Measurements from ENCODE around the gene GNB3.

GNB3 gene

DNA sequence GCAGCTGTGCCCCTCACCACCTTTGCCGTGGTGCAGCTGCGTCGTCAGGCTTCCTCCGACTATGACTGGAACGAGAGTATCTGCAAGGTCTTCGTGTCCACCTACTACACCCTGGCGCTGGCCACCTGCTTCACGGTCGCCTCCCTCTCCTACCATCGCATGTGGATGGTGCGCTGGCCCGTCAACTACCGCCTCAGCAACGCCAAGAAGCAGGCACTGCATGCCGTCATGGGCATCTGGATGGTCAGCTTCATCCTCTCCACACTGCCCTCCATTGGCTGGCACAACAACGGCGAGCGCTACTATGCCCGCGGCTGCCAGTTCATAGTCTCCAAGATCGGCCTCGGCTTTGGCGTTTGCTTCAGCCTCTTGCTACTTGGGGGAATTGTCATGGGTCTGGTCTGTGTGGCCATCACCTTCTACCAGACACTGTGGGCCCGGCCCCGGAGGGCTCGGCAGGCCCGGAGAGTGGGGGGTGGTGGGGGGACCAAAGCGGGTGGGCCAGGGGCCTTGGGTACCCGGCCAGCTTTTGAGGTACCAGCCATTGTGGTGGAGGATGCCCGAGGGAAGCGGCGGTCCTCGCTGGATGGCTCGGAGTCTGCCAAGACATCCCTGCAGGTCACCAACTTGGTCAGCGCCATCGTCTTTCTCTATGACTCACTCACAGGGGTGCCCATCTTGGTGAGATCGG, 16.5 kb upstream of the GNB3 start:
- DNase-seq, result no peak

DNA sequence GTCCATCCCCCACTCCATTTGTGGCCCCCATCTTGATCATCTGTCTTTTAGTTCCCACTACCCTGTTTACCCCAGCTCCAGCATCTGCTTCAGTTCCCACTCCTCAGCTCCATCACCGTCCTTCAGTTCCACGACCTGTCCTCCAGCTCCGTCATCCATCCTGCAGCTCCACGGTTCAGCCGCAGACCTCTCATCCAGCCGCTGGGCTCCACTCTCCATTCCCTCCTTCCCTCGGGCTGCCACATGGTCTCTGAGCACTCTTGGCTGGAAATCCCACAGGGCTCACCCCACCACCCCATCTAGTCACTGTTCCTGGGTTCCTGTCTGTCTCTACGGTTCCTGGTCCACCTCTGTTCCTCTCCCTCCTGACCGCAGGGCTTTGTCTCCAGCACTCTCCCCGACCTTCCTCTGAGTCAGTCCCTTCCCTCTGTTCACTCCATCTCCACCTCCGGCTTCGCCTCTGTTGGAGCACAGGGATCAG, 15.8 kb upstream of the GNB3 start:
- DNase-seq, result peak; percentile 45

DNA sequence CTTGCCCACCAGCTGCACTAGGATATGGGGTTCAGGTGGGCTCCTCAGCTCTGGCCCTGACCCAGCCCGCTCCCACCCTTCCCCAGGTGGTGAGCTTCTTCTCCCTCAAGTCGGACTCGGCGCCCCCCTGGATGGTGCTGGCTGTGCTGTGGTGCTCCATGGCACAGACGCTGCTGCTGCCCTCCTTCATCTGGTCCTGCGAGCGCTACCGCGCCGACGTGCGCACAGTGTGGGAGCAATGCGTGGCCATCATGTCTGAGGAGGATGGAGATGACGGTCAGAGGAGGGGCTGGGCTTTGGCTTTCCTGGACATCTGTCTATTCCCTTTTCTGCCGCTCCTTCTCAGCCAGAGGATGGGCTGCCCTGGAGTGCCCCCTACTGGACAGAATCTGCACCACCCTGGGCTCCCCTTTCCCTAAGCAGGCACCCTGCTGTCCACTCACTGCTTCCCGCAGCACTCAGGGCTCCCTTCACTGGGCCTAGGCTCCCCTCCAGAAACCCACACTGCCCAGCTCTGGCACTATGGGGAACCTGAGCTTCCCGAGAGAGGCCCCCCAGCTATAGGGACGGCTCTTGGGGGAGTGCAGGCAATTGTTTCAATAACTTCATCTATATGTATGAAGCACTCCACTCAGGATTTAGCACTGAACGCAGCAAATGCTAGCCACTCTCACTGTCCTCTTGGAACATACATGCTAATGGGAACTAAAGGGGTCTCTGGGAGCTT, 15.2 kb upstream of the GNB3 start:
- DNase-seq, result peak; percentile 85

DNA sequence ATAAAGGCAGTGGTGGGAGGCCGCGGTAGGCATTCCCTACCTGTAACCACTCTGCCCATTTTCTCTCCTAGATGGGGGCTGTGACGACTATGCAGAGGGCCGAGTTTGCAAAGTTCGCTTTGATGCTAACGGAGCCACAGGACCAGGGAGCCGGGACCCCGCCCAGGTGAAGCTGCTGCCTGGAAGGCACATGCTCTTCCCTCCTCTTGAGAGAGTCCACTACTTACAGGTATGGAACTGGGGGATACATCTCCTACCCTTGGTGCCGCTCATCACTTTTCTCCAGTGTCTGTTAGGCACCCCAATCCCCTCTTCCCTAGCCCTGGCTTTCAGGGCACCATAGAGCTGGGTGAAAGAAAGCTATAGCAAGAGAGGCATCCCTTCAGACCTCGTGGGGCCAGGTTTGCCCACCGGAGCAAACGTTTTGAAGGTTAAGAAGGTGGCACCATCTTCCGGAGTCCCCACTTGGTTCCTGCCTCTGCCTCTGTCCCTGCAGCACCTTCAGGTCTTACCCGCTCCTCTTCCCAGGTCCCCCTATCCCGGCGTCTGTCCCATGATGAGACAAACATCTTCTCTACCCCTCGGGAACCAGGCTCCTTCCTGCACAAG, 14.5 kb upstream of the GNB3 start:
- DNase-seq, result no peak

DNA sequence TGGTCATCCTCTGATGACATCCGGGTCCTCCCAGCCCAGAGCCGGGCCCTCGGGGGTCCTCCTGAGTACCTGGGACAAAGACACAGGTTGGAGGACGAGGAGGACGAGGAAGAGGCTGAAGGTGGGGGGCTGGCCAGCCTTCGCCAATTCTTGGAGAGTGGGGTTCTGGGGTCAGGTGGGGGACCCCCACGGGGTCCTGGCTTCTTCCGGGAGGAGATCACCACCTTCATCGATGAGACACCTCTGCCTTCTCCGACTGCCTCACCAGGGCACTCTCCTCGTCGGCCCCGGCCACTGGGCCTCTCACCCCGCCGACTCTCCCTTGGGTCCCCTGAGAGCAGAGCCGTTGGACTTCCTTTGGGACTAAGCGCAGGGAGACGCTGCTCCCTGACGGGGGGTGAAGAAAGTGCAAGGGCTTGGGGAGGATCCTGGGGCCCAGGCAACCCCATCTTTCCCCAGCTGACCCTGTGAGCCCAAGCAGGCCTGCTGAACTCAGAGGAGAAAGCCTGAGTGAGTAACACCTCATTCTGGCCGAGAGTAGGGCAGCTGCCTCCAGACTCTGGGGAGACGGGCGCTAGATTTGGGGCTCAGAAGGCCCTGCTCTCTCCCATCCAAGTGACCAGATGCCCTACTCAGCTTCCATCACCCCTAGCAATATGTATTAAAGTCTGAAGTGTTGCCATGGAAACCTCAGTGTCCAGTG, 13.8 kb upstream of the GNB3 start:
- no peak for DNase-seq

DNA sequence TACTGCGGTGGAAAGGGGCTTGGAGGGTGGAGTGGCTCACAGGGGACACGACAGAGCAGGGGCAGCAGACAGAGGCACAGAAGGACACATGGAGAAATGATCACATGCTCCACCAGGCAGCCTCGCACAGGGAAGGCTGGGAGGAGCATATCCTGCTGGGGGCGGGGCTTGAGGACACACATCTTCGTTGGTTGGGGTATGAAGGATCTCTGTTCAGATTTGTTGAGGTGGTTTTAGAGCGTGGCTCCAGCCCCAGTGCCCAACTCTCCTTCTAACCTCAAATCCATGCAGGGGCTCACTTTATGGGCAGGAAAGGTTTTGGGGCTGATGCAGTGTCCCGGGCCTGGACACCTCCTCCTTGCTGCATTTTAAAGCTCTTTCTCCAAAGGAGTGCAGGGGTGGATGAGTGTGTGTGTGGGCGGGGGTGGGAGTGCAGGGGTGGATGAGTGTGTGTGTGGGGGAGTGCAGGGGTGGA, 13.3 kb upstream of the GNB3 start:
- DNase-seq, result peak; percentile 86

DNA sequence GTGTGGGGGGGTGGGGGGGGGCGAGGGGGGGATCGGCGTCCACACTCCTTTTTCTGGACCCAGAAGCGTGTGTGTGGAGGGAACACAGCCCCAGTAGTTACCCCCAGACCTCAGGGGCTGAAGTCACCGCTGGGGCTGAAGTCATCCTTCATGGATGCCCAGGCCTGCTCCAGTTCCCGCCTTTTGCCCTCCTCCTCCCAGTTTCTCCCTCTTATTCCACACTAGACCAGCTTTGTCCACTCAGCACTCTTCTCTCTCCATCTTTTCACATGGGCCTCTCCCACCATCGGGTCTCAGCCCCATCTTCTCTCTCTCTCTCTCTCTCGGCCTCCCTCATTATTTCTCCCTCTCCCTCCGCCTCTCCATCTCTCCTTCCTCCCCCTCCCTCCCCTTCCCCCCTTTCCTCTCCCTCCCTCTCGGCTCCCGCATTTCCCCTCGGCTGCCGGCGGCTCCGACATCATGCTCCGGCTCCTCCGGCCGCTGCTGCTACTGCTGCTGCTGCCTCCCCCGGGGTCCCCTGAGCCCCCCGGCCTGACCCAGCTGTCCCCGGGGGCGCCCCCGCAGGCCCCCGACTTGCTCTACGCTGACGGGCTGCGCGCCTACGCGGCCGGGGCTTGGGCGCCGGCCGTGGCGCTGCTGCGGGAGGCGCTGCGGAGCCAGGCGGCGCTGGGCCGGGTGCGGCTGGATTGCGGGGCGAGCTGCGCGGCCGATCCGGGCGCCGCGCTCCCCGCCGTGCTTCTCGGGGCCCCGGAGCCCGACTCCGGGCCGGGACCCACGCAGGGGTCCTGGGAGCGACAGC, 12.5 kb upstream of the GNB3 start, which contains the start of gene P3H3:
Gene P3H3, plus strand, starts transcription at position 426 of the 799 bp plus-strand sequence. Its CDS starts 34 bp downstream, at position 460.
- peak; percentile 54 for DNase-seq

DNA sequence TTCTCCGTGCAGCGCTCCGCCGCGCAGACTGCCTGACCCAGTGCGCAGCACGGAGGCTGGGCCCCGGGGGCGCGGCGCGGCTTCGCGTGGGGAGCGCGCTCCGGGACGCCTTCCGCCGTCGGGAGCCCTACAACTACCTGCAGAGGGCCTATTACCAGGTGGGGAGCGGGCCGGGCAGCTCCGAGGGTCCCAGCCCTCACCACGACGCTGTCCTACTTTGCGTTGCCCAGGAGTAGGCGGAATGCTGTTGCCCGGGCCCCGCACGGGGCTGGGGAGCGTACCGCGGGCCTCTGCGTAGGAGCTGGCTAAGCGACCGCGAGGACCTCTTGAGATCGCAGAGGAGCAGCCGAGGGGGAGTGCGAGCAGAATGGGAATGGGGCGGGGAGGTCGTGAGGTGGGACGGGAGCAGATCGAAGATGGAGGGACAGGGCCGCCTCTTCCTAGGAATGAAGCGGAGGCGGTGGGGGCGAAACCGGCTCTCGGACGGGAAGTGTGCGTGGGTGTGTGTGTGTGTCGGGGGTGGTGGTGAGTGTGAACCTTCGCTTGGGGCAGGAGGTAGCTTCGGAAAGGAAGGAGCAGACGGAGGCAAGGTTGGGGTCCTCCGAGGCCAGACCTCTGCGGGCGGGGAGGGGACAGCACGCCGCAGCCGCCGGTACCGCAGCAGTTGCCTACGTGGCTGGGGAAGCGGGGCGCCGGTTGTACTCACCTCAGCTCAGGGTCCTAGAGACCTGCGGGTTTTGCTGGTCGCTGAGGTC, 11.8 kb upstream of the GNB3 start:
- DNase-seq, result peak; percentile 57

DNA sequence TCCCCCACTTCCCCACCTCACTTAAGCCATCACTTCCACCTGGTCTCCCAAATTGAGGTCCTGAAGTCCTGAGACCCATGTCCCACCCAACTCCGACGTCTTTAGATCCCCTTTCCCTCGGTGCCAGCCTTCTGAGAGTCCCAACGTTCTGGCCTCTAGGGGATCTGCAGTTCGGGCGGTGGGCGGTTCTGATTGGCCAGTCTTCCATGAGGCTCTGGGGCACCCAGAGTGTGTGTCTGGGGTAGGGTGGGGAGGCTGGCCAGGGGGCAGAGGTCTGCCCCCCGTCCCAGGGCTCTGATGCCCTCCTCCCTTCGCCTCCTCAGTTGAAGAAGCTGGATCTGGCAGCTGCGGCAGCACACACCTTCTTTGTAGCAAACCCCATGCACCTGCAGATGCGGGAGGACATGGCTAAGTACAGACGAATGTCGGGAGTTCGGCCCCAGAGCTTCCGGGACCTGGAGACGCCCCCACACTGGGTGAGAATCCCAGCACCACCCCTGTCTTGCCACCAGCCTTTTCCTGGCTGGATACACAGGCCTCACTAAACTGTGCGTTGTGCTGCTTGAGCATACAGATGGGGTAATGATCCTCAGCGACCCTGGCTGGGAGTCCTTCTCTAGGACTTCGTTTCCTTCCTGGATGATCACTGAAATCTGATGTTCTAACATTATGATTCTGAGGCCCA, 11.0 kb upstream of the GNB3 start:
- no peak for DNase-seq

DNA sequence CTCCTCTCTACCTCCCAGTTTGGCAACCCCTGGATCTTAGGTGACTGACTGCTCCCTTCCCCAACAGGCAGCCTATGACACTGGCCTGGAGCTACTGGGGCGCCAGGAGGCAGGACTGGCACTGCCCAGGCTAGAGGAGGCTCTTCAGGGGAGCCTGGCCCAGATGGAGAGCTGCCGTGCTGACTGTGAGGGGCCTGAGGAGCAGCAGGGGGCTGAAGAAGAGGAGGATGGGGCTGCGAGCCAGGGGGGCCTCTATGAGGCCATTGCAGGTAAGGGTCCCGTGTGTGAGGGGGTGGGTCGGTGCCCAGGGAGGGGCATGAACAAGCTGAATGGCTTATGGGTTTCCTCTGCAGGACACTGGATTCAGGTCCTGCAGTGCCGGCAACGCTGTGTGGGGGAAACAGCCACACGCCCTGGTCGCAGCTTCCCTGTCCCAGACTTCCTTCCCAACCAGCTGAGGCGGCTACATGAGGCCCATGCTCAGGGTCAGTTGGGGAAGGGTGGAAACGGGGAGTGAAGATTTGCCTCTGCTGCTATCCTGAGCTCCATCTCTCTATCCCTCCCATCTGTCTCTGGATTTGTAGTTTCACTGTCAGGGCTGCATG, 10.3 kb upstream of the GNB3 start:
- DNase-seq, result no peak

DNA sequence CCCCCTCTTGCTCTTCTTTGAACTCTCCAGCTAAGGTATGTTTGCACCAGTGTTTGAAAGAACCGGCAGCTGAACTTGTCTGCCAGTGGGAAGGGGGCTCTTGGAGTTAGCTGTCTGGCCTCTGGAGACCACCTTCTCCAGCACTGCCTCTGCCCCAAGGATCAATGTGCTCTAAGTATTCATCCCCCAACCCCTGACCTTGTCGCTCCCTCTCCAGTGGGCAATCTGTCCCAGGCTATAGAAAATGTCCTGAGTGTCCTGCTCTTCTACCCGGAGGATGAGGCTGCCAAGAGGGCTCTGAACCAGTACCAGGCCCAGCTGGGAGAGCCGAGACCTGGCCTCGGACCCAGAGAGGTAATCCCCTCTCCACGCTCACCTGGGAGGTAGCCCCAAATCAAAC, 9.7 kb upstream of the GNB3 start:
- DNase-seq, result no peak

DNA sequence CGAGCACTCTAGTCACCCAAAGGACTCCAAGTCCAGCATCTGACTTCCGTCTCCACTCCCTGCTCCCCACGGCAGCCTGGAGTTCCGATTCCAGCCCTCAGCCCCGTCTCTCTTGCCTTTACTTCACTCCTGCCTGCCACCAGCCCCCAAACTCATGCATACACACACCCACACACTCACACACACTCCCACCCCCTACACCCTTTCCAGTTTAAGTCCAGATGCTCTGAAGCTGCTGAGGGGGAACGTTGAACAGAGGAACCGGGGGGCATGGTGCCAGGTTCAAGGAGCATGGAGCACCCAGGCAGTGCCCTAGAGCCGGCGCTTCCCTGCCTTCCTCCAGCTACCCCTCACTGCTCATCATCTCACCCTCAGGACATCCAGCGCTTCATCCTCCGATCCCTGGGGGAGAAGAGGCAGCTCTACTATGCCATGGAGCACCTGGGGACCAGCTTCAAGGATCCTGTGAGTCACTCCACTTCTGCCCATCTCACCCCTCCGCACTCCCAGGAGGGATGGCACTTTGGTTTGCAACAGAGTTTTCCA, 9.2 kb upstream of the GNB3 start:
- no peak for DNase-seq

DNA sequence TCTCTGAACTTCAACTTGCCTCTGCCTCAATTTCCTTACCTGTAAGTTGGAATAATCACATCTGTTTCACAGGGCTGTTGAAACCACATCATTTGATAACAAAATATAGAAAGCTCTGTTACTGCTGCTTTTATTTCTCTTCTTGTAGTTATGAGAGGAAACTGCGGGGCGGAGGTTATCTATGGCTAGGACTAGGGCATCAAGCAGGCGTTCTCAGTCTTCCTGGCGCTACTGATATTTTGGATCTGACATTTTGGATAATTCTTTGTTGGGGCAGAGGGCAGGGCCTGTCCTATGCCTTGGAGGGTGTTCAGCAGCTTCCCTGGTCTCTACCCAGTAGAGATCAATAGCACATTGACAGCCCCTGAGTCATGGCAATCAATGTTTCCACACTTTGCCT, 8.6 kb upstream of the GNB3 start:
- DNase-seq, result no peak

DNA sequence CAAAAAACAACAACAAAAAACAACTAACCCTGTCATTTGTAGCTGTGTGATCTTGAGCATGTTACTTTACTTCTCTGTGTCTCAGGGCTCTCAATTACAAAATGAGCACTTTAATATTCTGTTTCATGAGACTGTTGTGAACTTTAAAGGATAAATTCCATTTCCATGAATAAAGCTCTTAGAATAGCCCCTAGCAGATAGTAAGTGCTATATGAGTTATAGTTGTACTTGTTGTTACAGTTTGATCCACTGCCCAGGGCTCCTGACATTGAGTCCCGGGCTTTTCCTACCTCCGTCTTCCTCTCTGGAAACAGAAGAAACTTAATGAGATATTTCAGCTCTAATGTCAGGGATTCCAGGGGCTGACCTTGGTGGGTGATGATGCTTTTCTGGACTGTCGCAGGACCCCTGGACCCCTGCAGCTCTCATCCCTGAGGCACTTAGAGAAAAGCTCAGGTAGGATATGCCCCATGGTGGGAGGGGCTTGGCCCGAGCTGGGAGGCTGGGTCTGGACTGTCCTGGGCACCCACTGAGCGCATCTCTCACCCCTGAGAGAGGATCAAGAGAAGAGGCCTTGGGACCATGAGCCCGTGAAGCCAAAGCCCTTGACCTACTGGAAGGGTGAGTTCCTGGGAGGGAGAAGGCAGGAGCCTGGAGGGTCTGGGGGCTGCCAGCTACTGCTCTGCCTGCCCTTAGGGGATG, 7.4 kb upstream of the GNB3 start:
- DNase-seq, result no peak

DNA sequence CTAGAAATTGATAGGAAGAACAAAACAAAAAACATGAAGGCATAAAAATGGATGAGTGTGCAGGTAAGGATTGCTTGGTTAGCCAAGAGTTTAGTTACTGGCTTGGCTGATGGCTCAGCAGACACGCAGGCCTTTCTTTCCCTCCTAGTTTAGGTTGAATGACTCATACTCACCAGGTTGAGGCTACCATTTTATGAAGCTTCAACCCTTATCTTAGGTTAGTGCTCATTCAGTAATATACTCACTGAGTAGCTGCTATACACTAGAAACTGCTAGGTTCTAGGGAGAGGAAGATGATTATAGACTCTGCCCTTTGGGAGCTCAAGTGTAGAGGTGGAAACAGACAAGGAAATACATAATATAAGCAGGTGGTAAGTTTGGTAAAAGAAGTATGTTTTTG, 6.5 kb upstream of the GNB3 start:
- DNase-seq, result no peak

DNA sequence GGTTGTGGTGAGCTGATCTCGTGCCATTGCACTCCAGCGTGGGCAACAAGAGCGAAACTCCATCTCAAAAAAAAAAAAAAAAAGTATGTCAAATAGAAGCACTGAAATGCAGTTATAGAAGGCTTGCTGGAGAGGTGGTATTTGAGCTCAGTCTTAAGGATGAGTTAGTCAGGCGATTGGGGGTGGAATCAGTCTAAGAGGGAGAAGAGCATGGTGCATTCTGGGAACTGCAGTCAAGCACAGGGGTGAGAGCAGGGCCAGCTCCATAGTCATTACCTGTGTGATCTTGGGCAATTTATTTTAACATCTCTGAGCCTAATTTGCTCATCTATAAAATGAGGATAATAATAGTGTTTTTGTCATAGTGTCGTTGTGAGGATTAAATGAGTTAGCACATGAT, 5.9 kb upstream of the GNB3 start:
- no peak for DNase-seq

DNA sequence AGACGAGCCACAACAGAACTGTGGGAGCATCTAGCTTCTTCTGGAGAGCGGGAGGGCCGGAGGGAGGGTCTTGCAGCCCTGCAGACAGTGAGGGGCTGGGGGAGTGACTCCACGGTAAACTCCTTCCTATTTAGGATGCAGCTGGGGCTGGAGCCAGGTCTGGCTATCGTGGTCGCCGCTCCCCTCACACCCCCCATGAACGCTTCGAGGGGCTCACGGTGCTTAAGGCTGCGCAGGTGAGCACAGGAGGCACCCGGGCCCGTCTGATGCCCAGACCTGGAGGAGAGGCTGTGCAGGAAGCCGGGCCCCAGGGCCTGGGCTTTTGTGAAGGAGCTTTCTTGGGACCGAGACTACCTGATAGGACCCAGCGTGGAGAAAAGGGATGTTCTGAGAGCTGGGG, 3.9 kb upstream of the GNB3 start:
- DNase-seq, result no peak

DNA sequence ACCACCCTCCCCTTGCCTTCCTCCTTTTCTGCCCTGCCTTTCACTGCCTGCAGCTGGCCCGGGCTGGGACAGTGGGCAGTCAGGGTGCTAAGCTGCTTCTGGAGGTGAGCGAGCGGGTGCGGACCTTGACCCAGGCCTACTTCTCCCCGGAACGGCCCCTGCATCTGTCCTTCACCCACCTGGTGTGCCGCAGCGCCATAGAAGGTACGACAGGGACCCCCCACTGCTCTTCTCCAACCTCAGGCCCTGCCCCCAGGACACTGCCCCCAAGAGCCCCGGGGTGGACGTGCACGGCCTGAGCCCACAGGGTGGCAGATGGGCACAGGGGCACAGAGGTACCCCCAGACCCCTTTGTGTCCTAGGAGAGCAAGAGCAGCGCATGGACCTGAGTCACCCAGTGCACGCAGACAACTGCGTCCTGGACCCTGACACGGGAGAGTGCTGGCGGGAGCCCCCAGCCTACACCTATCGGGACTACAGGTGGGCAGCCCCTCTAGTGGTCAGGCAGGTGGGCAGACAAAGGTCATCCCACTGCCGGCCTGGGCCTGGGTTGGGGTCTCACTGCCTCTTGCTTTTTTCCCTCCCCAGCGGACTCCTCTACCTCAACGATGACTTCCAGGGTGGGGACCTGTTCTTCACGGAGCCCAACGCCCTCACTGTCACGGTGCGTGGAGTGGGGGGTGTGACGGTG, 3.2 kb upstream of the GNB3 start:
- DNase-seq, result no peak

DNA sequence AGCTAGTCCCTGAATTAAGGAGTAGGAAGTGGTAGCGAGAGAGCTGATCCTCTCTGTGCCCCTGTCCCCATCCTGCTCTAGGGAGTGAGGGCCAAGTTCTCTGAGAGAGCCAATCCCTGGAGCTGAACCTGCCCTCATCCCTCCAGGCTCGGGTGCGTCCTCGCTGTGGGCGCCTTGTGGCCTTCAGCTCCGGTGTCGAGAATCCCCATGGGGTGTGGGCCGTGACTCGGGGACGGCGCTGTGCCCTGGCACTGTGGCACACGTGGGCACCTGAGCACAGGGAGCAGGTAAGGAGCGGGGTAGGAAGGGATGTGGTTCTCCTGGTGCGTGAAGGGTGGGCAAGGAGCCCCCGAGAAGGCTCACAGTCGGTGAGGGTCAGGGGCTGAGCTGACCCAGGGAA, 1.9 kb upstream of the GNB3 start:
- DNase-seq, result no peak
